HG03558 (cell line): ENCODE data around the gene SREBF2.

Experiments used
- ATAC-seq: cut with Tn5 transposase; IDR thresholded peaks from one replicate; pipeline ENCODE4 v1.9.1; 2021; ENCODE audit warnings: moderate number of reproducible peaks; ENCODE audit not compliant: unreplicated experiment; ENCODE audit errors: extremely low read depth

The SREBF2 gene

DNA sequence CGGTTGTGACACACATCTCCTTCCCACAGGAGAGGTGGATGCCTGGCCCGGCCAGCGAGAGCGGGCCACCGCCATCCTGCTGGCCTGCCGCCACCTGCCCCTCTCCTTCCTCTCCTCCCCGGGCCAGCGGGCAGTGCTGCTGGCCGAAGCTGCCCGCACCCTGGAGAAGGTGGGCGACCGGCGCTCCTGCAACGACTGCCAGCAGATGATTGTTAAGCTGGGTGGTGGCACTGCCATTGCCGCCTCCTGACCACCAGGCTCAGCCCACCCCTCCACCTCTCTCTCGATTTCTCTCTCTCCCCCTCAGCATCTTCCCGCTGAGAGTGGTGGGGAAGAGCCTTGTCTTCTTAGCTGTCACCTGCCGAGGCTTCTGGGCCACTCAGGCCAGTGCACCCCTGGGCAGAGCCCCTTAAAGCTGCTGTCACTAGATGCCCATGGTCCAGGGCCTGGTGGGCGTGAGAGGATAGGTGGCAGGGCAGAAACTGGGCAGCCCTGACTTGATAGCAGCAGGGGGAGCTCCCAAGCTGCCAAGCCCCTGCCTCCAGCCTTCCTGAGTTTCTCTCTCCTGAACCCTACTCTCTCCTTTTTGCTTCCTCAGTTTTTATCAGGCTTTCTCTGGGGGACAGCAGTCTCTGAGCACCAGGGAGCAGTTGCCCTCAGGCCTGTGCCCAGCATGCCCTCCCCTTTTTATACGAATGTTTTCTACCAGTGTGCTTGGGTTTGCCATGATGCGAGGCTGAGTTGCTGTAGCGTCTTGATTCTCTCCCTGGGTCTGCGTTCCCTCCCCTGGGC is 72.7 kb downstream of the SREBF2 start:
- no peak for ATAC-seq

DNA sequence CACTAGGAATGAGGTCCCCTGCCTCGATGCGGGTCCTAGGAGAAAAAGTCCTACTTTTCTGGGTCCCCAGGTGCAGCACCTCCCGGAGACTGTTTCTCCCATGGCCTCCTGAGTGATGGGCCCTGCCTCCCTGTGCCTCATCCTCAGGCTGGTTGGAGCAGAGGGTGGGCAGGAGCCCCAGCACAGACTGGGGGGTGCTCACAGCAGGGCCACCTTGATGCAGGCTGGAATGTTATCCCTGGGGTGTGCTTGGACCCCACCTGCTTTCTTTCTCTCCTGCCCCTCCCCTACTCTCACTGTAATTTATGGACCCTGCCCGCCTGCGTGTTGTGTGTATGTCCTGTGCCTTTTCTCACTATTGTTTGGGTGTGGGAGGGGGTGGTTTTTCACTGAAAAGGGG is 73.9 kb downstream of the SREBF2 start:
- no peak for ATAC-seq

DNA sequence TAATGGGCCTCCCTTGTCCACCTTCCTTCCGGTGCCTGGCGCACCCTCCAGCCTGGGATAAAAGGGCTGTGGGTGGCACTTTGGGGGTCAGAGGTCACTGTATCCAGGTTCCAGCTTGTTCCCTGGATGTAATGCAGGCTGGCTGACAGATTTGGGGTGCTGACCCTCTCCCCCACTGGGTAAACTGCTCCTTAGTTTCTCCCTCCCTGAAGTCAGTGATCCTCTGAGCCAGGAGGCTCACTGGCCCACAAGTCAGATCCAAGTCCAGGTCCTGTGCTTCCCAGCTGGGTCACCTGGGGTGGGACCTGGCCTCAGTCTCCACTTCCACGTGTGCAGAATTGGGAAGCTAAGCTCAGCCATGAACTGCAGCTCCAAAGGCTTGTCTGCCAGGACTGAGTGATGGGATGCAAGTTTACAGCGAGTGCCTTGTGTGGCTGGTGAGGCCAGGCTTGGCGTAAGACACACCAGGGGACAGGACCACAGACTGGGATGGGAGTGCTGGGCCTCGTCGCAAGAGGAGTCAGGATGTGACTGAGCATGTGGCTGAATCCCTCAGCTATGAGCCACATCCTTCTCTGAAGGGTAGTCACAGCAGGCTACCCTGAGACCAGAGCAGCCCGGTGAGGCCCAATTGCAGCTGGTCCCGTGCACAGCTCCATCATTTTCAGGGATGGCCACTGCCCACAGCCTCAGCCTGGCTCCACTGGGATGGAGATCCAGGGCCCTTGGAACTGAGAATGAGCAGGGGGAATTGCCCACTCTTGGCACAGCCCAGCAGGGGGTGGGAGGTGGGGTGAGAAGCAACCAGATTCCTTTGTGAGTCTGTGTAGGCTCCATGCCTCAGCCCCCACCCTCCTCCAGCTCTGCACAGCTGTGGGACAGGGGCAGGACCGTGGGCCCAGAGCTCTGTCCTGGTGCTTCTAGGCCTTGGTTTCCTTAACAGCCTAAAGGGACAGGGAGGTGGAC is 74.8 kb downstream of the SREBF2 start:
- no peak for ATAC-seq

DNA sequence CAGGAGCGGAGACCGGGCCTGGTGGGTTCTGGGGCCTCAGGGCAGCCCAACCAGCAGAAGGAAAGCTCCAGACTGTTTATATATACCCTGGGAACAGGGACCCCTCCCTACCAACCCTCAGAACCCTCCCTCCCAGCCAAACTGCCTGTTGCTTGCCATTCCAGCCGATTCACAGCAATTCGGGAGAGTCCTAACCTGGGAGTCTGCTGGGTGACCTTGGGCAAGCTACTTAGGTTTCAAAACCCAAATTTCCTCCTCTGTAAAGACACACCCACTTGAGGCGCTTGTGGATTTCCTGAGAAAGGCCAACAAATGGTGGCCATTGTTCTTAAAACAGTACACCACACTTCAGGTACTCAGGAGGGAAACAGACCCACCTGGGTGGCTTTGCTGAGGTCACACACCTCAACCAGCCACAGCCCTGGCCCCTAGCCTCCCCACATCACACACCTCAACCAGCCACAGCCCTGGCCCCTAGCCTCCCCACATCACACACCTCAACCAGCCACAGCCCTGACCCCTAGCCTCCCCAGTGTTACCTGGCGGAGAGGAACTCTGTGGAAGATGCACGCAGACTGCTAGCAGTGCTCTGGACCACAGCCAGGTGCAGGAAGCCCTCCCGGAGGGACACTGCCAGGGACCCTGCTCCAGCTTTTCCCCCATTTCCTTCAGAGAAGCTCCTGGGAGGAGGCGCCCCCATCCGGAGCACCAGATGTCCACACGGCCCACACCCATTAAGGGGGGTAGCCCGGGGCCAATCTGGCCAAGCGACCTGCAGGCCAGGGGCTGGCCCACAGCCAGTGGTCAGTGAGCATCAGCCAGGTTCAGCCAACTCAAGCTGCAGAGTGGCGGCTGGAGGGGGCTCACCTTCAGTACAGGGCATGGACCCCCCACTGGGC is 75.8 kb downstream of the SREBF2 start:
- no peak for ATAC-seq

DNA sequence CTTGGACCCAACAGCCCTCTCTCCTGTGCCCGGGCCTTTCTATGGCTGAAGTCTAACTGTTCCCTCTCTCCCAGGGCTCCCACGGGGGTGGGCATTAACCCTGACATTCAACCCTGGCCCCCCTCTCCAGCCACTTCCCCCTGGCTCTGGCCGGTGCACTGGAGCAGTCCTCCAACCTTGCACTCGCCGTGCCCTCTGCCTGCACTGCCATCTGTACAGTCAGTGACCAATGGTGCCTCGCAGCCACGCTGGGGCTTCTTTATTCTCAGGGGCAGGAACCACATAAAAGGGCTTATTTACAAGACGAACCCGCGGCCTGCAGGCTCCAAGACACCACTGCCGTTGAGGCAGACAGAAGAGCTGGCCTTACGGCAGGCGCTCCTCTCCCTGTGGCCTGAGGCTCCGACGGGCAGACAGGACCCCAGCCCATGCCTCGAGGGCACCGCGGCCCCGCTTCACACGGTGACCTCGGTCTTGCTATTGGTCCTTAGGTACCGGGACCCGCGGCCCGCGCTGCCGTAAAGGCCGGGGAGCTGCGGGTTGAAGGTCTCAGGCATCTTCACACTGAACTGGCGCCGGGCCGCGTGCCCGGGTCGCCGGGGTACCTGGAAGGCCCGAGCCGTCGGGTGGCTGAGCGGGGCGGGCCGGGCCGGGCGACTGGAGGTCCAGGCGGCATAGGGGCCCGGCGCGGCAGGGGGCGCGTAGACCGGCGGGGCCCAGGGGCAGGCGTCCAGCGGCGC is 76.6 kb downstream of the SREBF2 start:
- ATAC-seq: no peak

DNA sequence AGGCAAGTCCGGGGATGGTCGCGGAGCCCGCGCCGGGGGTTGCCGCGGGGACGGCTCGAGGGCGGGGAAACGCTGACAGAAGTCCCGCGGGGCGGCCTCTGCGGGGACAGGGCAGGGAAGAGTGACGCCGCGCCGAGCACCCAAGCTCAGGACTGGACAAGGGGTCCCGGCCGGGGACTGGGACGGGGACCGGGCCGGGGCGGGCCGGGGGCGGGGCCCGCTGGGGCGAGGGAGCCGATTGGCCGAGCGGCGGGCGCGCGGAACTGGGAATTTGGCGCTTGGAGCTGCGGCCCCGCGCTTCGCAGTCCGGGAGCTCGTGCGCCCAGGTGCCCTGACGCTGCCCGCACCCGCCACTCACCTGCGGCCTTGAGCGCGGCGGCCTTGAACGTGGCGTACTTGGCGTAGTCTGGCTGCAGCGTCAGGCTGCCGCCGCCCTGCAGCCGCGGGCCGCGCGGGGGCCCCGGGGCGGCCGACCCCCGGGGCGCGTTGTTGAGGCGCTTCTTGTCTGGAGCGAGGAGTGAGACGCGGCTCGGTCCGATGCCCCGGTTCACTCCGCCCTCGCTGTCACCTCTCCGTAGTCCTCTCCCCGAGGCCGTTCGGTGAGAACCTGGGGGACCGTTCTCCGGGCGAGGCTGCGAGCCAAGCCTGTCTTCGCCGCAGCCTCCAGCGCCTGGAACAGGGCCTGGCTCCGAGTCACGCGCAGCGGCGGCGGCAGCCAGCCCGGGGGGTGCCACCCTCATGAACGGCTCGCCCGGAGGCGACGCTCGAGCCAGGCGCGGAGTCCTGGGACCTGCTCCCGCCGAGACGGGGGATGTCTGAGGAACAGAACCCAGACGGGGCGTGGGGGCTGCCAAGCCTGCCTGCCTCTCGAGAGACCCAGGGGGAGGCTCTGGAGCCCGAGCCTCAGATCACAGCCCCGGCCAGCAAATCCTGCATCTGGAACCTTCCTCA is 77.4 kb downstream of the SREBF2 start:
- ATAC-seq: no peak

DNA sequence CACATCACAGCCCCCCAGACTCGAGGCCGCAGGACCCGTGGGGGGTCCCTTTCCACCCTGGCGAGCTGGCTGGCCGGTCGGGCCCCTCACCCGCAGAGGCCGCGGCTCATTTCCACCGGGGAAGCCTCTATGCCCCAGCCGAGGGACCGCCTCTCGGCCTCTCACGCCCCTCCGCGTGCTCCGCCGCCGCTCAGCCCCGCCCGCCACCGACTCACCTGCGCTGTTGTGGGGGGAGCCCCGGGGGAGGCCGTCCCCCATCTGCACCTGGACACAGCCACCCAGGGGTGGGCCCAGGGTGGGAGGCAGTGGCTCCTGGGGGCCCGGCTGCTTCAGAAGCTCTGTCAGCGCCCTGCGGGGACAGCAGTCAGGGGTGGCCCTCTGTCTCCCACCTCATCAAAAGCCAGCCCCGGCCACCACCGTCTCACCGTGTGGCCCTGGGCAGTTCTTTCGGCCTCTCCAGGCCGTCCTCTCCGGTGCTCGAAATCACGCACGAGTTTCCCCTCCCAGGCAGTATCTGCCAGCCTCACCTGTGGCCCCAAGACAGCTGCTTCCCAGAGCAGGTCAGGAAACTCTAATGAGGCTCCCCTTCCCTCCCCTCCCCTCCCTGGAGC is 78.2 kb downstream of the SREBF2 start:
- ATAC-seq: no peak

DNA sequence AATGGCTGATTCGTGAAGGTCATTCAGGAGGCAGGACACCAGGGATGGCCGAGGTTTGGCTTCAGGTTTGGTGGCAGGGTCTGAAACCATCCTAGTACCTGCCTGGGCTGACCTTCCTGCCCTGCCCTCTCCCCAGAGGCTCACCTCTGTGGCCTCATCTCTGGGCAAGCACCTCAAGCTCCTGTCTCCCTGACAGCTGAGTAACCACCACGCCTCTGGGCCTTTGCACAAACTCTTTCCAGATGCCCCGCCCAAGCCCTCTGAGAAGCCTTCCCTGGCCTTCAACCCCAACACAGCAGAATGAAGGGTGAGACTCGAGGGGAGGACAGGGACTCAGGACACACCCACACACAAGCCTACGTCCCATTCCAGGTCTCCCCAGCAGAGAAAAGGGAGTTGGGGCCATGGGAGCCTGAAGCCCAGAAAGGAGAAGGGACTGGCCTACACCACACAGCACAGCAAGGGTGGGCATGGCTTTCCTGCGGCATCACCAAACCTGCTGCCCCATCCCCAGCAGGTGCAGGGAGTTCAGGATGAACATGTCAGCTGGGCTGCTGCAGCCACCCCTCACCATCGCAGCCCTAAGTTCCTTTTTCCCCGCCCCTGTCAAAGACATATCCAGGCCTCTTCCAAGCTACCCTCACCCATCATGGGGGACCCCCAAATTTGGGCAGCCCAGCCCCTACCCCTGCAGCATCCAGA is 79.6 kb downstream of the SREBF2 start:
- no peak for ATAC-seq

DNA sequence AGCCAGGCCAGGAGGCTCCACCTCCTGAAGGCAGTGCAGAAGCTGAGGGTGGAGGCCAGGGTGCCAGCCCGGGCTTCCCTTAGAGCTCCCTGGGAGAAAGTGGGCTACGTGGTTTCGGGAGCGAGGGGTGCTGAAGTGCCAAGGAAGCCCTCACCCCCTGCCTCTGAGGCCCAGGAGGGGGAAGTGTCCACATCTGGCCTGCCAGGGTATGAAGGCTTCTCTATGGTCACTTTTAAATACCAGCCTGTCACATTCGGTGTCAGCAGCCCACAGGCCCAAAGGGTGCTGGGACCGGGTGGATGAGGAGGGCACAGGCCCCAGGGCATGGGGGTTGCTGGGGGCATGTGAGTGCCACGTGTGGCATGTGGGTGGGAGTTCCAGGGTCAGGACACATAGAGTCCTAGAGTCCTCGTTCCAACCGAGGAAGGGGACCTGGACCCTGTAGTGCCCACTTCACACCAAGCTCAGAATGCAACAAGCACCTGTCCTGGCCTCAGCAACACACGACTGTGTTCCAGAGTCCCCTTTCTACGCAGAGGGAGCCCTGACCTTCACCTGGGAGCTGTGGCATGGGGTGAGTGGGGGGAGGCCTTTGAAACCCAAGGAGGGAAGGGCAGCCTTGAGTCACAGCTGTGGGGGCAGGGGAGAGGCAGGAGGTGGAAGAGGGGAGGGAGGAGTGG is 80.3 kb downstream of the SREBF2 start:
- ATAC-seq: no peak

DNA sequence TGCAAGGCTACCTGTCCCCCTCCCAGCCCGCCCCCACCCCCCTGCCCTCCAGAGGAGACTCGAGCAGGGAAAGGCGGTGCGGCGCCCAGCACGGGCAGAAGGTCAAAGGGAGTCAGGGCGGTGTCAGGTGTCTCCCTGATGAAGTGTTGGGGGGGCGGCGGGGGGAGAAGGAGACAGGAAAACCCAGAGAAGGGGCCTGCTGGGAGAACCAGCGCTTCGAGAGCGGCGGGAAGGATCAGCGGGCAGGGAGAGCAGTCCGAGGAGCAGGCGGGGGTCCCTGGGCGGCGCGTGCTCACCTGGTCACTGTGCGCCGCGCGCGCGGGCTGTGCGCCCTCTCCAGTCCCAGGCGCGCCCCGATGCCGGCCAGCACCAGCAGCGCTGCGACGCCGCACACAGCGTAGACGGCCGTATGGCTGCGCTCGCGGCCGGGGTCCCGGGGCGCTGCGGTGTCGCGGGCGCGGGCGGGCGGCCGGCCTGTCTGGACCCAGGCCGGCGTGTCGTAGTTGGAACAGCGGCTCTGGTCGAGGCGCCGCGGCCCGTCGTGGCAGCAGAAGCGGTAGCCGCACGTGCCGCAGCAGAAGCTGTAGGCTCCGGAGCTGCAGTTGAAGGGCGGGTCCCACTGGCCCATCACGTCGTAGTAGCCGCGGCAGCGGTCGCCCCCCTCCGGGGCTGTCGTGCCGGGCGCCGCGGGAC is 81.1 kb downstream of the SREBF2 start:
- ATAC-seq: no peak

DNA sequence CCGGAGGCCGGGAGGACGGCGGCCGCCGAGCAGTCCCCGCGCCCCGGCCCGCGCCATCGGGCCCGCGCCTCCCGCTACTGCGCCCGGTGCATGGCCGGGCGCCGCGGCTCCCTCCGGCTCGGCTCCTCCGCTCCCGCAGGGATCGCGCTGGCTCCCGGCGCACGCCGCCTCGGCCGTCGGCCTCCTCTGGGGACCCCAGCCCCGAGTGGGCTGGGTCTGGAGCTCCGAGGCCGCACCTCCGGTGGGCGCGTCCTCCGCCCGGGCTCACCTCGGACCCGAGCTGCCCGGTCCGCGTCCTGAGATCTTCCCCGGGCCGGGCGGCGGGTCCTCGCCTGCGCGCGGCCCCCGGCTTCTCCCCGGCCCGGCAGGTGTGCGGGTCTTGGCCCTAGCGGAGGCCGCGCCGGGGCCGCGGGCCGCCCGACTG is 81.7 kb downstream of the SREBF2 start:
- no peak for ATAC-seq

DNA sequence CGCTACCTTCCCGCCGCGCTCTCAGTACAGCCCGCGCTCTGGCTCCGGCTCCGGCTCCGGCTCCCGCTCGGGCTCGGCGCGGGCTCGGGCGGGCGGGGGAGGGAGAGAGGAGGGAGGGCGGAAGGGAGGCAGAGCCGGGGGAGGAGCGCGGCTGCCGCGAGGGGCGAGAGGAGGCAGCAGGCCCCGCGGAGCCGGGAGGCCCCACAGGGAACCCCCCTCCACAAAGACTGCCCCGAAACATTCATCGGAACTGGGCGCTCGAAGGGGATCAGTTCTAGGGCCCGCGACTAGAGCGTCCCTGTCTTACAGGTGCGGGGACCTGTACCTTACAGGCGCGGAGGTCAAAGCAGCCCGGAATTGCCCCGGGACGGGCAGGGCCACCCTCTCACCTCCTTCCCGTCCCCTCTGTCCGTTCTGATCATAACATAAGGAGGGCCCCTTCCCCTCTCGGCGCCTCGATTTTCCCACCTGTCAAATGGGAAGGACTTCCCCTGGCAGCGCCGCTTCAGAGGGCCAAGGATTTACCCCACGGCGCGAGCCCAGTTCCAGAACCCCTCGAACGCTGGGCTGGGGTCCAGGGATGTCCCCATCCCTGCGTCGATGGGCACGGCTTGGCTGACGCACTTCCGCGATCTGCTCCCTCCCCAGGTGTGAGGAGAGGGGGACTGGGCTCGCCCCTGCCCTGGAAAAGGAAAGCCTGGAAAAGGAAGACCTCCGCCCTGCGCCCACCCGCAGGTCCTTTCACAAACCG is 82.3 kb downstream of the SREBF2 start, which contains the start of gene SHISA8:
SHISA8 (minus strand) TSS at position 40 of the 751 bp plus-strand sequence. CDS start 407 bp downstream, outside the sequence.
- no peak for ATAC-seq

DNA sequence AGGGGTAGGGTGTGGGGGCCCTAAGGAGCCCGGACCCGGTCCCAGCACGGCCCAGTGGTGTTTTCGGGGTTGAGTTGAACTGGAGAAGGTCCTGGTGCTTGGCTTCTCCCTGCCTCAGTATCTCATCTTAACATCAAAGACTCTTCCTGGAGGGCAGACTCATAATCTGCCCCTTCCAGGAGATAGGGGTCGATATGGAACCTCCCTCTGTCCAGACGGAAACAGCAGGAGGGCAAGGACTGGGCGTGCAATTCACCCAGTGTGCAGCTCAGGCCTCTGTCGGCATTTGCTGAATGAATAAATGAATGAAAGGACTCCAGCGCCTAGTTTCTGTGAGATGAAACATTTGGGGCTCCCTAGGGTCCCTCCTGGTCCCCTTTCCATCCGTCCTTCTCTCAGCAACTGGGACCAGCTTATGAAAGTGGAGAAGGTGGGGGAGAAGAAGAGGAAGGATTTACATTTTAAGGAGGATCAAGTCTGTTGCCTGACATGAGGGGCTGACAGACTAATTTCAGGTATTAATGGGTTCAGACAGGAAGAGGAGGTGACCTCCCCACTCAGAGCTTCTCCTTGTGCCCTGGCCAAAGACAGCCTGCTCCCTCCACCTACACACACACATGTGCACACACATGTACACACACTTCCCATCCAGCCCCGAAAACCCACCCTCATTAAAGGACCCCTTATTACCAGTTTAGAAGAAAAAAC is 83.0 kb downstream of the SREBF2 start:
- ATAC-seq: no peak

DNA sequence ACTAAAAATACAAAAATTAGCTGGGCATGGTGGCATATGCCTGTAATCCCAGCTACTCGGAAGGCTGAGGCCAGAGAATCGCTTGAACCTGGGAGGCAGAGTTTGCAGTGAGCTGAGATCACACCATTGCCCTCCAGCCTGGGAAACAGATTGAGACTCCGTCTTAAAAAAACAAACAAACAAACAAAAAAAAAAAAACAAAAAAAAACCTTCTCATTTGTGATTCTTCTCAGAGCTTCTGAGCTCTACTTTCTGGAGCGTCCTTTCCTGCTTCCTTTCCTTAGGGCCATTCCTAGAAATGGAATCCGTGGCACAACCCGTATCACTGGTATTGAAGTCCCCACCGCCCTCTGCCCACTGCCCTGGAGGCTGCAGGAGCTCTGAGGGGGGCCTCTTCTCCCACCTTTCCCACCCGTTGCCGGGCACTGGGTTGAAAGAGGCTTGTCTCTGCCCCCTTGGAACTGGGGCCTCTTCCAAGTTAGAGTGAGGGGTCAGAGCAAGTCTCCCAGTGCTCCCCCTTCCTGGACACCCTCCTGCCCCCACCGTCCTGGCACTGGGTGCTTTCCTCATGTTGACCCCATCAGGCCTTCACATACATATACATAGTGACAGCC is 83.9 kb downstream of the SREBF2 start:
- no peak for ATAC-seq
